GM19043 (cell line): ENCODE data around the gene CHCHD6.

Source experiments
- ATAC-seq: cut with Tn5 transposase; IDR thresholded peaks from one replicate; pipeline ENCODE4 v1.9.1; 2021; ENCODE audit warnings: low read depth; ENCODE audit not compliant: unreplicated experiment

The CHCHD6 gene

GRCh38 chr3:126668450-126669401 is 35.3 kb upstream of the CHCHD6 start:
- ATAC-seq = no peak

- ATAC-seq = no peak
These were observed 32.5 kb upstream of the CHCHD6 start for GRCh38 chr3:126671521-126671920.

DNA sequence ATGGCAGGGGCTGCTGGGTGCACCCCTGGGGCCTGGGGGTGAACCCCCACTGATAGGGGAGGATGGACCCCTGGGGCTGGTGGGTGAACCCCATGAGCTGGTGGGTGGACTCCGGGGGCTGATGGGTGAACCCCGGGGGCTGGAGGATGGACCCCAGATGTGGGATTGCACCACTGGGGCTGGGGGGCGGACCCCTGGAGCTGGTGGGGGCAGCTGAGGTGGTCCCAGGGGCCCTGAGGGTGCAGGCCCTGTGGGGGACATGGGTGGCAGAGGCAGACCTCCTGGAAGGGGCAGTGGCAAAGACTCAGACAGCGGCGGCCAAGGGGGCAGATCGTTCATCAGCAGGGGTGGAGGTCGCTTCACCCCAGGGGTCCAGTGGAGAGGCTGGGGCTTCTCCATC is 31.7 kb upstream of the CHCHD6 start:
- ATAC-seq = no peak

GRCh38 chr3:126672741-126673140 is 31.3 kb upstream of the CHCHD6 start:
- ATAC-seq = no peak

DNA sequence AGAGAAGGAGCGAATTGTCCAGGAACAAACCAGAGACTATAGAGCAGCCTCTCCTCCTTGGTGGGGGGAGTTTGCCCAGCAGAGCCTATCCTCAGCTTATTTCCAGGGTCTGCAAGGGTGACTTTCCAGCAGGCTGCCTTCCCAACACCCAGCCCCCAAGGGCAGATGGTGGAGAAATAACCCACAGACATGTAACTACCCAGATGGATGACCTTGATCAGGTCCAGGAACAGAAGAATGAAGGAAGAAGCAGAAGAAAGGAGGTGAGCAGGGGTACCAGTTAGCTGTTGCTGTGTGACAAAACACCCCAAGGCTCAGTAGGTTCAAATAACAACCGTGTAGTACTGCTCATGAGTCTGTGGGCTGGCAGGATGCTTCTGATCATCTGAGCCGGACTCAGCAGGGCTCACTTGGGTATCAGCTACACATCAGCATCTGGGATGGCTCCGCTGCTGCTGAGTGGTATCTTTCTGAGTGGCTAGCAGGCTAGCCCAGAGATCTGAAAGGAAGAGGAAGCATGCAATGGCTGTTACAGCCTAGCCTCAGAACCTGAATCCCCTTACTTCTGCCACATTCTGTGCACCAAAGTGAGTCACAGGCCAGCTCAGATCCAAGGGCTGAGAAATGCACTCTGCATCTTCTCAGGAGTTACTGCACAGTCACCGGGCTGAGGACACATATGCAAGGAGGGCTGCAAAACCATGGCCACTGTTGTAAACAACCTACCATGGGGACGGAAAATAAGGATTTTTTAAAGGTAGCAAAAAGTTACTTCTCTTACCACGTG is 26.9 kb upstream of the CHCHD6 start:
- no peak for ATAC-seq

DNA sequence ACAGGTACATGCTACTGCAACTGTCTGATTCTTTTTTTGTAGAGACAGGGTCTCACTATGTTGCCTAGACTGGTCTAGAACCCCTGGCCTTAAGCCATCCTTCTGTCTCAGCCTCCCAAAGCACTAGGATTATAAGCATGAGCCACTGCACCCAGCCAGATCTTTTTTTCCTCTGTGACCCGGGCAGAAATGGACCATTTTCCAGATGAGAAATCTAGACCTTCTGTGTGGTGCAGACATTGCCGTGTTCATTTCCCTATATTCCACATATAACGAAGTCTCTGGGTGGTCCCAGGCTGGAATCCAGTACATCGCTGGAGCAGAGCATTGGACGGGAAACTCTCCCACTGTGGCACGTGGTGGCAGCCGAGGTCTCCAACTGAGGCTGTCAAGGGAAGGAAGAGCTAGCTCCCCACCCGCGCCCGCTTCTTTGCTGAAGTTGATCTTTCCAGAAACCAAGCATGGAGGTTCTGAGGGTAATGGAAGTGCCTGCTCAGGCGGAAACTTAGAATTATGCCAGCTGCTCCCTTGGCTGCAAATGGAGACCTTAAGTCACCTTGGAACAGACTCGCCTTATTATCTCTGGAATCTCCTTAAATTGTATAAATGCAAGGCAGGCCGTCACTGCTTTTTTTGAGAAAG is 26.1 kb upstream of the CHCHD6 start:
- ATAC-seq = no peak

DNA sequence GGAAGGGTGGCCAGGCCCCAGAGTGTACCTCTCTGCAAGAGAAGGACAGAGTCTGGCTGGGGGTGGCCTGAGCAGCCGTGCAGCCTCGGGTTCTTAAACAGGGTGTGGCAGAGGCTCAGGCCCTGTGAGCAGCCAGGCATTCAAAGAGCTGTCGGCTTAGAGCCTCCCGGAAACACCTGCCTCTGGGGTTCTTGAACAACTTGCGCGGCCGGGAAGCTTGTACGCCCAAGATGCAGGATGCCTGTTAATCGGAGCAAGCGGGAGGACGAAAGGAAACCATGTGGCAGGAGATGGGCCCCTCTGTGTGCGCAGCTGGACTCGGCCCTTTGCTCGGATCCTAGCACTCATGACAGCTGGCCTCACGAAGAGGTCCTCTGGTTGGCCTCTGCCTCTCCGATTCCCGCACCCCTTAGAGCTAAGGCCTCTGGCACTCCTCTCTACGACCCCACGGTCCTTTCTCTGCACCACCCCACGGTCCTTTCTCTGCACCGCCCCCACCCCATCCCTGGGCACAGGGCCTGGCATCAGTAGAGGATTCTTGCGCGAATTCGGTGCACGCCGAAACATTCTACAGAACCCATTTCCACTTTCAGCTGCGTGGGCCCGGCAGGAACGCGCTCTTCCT is 25.2 kb upstream of the CHCHD6 start:
- no peak for ATAC-seq

DNA sequence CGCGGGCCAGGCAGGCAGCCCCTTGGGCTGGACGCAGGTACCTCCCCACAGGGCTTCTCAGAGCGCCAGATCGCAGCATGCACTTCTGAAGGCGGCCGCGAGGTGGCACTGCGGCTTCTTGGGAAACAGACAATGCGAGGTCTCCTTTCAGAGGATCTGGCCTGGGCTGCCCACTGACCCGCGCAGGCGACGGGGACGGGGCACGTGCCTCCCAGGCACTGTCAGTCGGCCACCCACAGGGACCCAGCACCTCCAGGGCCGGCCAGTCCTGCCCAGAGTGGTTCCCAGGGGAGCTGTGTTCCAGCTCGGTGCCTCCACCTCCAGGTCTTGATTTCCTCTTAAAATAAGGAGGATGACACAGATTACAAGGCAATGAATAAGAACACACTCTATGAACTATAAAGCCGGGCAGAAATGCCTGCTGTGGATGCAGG is 24.7 kb upstream of the CHCHD6 start:
- peak; percentile 64 for ATAC-seq

- ATAC-seq = no peak
These were observed 24.0 kb upstream of the CHCHD6 start for GRCh38 chr3:126679831-126680666.

- no peak for ATAC-seq
These were observed 23.4 kb upstream of the CHCHD6 start for GRCh38 chr3:126680667-126681055.

GRCh38 chr3:126682009-126682408 is 22.0 kb upstream of the CHCHD6 start:
- no peak for ATAC-seq

GRCh38 chr3:126683069-126683468 is 21.0 kb upstream of the CHCHD6 start:
- ATAC-seq = no peak

- no peak for ATAC-seq
These were observed 19.8 kb upstream of the CHCHD6 start for GRCh38 chr3:126684218-126684751.

- ATAC-seq = no peak
These were observed 19.0 kb upstream of the CHCHD6 start for GRCh38 chr3:126685021-126685420.

- ATAC-seq = no peak
These were observed 18.5 kb upstream of the CHCHD6 start for GRCh38 chr3:126685493-126685892.

DNA sequence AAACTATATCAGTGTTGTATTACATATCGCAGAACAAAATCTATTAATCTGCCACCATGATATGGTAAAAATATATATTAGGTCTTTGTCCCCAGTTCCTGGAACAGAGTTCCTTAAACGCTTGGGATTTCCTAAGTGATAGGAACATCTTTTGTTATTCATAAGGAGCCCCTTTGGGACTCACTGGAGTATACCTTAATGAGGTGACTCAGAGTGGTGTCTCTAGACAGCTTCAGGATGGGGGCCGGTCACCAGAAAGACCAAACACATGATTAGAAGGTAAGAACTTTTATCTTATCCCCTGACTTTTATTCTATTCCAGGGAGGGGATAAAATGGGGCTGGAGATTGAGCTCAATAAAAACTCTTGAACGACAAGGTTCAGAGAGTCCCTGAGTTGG is 12.3 kb upstream of the CHCHD6 start:
- no peak for ATAC-seq

GRCh38 chr3:126692858-126693257 is 11.2 kb upstream of the CHCHD6 start:
- no peak for ATAC-seq

GRCh38 chr3:126693921-126694320 is 10.1 kb upstream of the CHCHD6 start:
- ATAC-seq = no peak

DNA sequence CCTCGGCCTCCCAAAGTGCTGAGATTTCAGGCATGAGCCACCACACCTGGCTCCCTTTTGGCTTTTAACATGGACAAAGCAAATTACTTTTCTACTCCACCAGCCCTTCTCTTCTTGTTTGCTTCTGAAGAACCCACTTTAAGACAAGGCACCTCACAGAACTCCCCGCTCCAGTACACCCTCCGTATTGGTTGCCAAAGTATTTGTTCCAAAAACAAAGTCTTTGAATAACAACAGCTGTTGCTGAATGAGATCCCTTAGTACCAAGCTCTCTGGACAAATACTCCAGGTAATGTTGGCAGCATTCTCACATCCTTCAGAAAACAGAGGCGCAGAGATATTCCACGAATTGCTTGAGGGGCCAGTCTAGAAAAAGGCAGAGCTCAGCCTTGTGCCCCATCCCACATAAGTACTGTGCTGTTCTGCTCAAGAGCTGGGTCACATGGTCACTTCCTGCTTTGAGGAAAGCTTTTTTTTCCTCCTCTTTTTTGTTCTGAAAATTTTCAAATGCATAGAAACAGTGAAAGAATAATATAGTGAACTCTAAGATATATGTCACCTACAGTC is 7.3 kb upstream of the CHCHD6 start:
- no peak for ATAC-seq
